ENCODE results near the gene SEPTIN10.

GRCh38 chr2:109547280-109547679 lies 66.5 kb downstream of the SEPTIN10 start:
- TF ChIP-seq CTCF (IDR thresholded peaks at IDR 0.05) (no peak), POLR2A (IDR thresholded peaks at IDR 0.05) (no peak)
